ENCODE measurements around the gene TCF7L2.

The TCF7L2 gene

DNA sequence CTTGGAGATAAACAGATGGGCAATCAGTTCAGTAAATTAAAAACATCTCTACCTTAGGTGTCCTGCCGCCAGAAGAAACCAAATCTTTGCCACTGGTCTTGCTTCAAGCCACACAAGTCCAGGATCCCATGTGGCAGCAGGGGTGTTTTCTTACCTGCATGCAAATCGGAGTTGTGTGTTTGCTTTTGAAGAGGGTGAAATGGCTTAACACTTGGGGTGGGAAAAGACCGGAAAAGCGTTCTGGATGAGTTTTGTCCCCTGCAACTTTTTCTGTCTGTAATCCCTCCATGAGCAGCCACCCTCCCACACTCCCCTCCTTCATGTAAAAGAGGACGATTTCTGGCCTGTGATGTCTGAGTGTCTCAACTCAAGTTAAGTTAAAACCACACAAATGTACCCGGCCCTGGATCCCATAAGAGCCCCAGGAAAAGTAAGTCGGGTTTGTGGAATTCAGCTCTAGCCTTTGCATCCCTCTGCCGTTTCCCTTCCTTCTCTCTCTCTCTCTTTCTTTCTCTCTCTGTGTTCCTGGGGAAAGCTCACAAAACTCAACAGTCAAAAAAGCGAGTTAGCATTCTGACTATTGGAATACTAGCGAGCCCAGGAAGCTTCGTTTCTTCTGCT, 178.5 kb downstream of the TCF7L2 start:
- DNase-seq (ENCODE audit: insufficient read length, low spot score) (no peak), FAIRE-seq (no peak)
- TF ChIP-seq, protein P1, sequence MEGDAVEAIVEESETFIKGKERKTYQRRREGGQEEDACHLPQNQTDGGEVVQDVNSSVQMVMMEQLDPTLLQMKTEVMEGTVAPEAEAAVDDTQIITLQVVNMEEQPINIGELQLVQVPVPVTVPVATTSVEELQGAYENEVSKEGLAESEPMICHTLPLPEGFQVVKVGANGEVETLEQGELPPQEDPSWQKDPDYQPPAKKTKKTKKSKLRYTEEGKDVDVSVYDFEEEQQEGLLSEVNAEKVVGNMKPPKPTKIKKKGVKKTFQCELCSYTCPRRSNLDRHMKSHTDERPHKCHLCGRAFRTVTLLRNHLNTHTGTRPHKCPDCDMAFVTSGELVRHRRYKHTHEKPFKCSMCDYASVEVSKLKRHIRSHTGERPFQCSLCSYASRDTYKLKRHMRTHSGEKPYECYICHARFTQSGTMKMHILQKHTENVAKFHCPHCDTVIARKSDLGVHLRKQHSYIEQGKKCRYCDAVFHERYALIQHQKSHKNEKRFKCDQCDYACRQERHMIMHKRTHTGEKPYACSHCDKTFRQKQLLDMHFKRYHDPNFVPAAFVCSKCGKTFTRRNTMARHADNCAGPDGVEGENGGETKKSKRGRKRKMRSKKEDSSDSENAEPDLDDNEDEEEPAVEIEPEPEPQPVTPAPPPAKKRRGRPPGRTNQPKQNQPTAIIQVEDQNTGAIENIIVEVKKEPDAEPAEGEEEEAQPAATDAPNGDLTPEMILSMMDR (IDR thresholded peaks at IDR 0.05; ENCODE audit: insufficient read depth, missing control alignments): no peak

DNA sequence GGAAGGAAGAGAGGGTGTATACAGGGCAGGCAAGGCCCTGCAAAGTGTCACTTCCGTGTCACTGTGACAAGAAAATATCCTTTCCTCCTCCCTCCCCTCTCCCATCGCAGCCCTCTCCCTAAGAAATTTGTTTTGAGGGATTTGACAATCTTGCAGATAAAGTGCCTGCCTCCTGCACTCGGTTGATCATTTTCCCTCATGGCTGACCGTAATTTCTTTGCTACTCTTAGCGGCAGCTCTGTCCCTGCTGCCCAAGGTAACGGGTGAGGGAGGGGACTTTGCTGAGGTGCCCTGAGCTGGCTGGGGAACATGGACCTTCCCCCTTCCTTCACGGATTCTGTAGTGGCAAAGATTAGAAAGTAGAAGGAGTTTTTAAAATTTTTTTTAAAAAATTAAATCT, 179.1 kb downstream of the TCF7L2 start:
- TF ChIP-seq, protein P1 (IDR thresholded peaks at IDR 0.05; ENCODE audit: insufficient read depth, missing control alignments): no peak
- no peak for DNase-seq (ENCODE audit: insufficient read length, low spot score)
- no peak for FAIRE-seq

DNA sequence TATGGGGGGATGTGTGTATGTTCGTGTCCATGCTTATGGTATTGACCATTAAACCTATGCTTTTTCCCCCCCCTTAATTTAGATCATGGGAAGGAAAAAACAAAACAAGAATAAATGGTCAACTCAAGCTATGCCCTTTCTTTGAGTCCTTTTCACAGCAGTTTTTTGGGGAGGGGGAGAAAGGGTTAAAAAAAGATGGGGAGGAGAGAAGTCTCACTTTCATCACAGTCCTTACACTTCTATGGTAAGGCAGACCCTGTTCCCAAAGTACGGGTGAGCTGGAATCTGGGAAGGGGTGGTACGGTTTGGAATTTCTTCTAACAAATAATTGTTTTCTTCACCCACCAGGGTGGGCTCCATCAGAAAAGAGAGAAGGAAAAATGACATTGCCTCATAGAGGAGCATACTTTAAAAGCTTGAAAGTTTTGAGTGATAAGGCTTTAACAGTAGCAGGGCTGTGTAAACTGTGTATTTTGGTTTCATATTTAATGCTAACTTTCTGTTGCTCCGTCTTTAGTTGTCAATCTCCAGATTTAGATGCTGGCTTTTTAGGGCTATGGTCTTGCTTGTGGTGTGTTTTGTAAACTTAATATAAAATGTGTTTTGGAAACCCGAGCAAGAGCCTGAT, 180.1 kb downstream of the TCF7L2 start:
- FAIRE-seq: no peak
- TF ChIP-seq, protein P1 (IDR thresholded peaks at IDR 0.05; ENCODE audit: insufficient read depth, missing control alignments): no peak
- no peak for DNase-seq (ENCODE audit: insufficient read length, low spot score)

DNA sequence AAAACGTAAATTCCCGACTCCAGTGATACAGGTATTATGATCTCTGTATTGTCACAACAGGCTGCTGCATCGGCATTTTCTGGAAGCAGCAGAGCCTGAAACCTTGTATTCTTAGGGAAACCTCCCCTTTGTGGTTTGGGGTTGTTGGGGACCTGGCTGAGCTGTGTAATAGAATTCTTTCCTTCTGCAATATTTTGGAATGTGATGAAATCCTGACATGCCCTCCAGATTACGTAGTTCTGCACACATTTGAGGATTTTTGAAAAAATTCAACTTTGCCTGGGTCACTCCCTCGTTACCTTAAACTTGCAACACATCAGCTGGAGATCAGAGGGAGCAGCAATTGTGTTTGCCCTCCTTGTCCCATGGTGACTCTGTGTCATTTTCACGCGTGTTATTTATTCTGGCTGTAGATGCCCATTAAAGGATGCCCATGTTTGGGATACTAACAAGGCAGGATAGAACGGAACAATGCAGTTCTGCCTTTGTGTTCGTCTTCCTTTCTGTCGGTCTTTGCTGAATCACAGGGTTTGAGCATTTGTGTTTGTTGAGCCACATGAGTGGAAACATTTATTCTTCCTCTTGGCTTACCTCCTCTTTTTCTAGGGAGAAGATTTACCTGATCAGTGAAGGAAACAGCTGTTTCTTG, 181.7 kb downstream of the TCF7L2 start:
- FAIRE-seq: no peak
- TF ChIP-seq, protein P1 (IDR thresholded peaks at IDR 0.05; ENCODE audit: insufficient read depth, missing control alignments): no peak
- no peak for DNase-seq (ENCODE audit: insufficient read length, low spot score)

DNA sequence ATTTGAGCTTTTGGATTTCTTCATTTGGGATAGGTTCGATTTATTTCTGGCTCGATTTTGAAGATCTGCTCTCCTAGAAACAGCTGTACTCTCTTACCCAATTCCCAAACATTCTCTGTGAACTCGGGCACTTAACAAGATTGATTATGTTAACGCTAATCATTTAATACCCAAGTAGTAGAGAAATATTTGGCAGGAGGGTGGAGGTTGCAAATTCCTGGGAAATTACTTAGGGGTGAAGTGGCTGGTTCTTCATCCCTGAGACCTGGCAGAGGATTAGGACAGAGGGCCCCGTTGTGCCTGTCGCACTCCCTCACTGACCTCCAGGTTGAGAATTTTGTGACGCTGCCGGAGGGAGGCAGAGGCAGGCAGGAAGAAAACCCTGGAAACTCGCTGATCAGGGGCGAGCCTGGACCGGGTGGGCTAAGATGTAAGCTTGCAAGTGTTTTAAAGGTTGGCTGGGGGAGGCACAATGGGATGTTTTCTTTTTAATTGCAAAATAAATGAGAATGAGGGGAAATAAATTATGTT, 182.6 kb downstream of the TCF7L2 start:
- DNase-seq (ENCODE audit: insufficient read length, low spot score) (no peak), FAIRE-seq (no peak)
- TF ChIP-seq, protein P1 (IDR thresholded peaks at IDR 0.05; ENCODE audit: insufficient read depth, missing control alignments): no peak

DNA sequence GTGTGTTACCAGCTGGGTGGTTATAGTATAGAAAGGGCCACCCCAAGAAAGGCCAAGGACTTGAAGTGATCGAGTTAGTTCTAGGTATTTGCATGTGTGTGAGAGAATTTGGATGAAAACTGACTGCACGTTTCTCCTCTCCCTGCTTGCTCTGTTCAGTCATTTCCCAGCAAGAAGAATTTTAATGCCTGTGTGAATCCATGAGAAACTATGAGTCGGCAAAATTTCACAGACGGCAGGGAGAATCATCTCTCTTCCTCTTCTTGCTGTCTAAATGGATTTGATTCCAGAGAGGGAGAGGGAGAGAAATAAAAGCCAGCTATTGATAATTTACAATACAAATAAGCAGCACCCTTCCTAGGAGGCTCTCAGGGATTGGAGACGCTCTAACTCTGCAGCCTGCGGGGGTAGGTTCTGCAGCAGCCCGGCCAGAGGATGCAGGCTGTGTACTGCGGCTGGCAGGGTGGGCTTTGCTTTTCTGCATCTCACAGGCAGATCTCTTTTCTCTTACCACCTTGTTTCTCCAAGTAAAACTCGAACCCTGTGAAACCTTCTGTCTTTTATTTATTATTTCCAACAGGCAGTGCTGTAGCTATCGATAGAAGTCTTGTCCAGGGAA, 183.6 kb downstream of the TCF7L2 start:
- TF ChIP-seq, protein P1 (IDR thresholded peaks at IDR 0.05; ENCODE audit: insufficient read depth, missing control alignments): no peak
- FAIRE-seq (no peak), DNase-seq (ENCODE audit: insufficient read length, low spot score) (no peak)
